K562 (cell line): ENCODE results near the gene TJAP1. TPM values are rescaled to one million over a fixed set of nuclear protein-coding genes. Genes with fewer than 3 reads are reported as not detected.

Experiments
- BHLHE40 ChIP-seq: IDR thresholded peaks from 2 replicates; pipeline ENCODE4 v1.6.1; 2011; ENCODE audit warnings: low read length, improper control_type of control experiment
- E4F1 ChIP-seq: fragments of 250-450 bp; sonication (Bioruptor Pico); IDR thresholded peaks from 2 replicates; pipeline ENCODE4 v1.5.0; 2021; ENCODE audit warnings: mild to moderate bottlenecking, borderline replicate concordance
- GABPB1 ChIP-seq: sonication (generic); formaldehyde crosslinking; IDR thresholded peaks from 2 replicates; pipeline ENCODE4 v1.8.0; 2022; ENCODE audit warnings: mild to moderate bottlenecking, missing genetic modification reagents
- HMG20B ChIP-seq: fragments of 250-450 bp; sonication (Bioruptor Pico); IDR thresholded peaks from 2 replicates; pipeline ENCODE4 v1.5.0; 2021; ENCODE audit warnings: mild to moderate bottlenecking
- IRF2 ChIP-seq: sonication (generic); formaldehyde crosslinking; IDR thresholded peaks from 2 replicates; pipeline ENCODE4 v1.8.1; 2022; ENCODE audit warnings: mild to moderate bottlenecking, missing genetic modification reagents
- MCM2 ChIP-seq: fragments of 450-650 bp; IDR thresholded peaks from 2 replicates; pipeline ENCODE4 v1.6.1; 2017; ENCODE audit warnings: low read depth, mild to moderate bottlenecking
- MYBL2 ChIP-seq, 2 experiments: fragments of 450-650 bp in 1 of 2; sonication (generic) in 1 of 2; formaldehyde crosslinking in 1 of 2; IDR thresholded peaks; 2 replicates each; pipeline versions ENCODE4 v1.6.1 to v1.8.1; 2017 to 2022; ENCODE audit warnings: borderline replicate concordance in 1 of 2, inconsistent platforms in 1 of 2, low read depth in 1 of 2, mild to moderate bottlenecking in 1 of 2, missing genetic modification reagents in 1 of 2, moderate library complexity in 1 of 2
- PPARD ChIP-seq: fragments of 250-450 bp; sonication (Bioruptor Pico); IDR thresholded peaks from 2 replicates; pipeline ENCODE4 v1.8.0; 2022; ENCODE audit warnings: inconsistent platforms, mild to moderate bottlenecking, moderate library complexity
- SNAPC5 ChIP-seq: fragments of 250-450 bp; sonication (Bioruptor Pico); IDR thresholded peaks from 2 replicates; pipeline ENCODE4 v1.8.0; 2021; ENCODE audit warnings: moderate library complexity, mild to moderate bottlenecking, inconsistent platforms
- TEAD1 ChIP-seq, 2 experiments: fragments of 450-650 bp in 1 of 2; sonication (generic) in 1 of 2; formaldehyde crosslinking; IDR thresholded peaks; 2 replicates each; pipeline versions ENCODE4 v1.4.0 to v1.8.0; 2020 to 2022; ENCODE audit warnings: mild to moderate bottlenecking in 2 of 2, missing genetic modification reagents in 1 of 2
- THRA ChIP-seq: fragments of 450-650 bp; IDR thresholded peaks from 2 replicates; pipeline ENCODE4 v1.6.1; 2017; ENCODE audit warnings: mild to moderate bottlenecking, moderate library complexity
- USF2 ChIP-seq: sonication (generic); formaldehyde crosslinking; IDR thresholded peaks from 2 replicates; pipeline ENCODE4 v1.5.0; 2020; ENCODE audit warnings: missing genetic modification reagents
- XRCC3 ChIP-seq: fragments of 450-650 bp; IDR thresholded peaks from 2 replicates; pipeline ENCODE4 v1.6.1; 2017; ENCODE audit warnings: mild to moderate bottlenecking, moderate library complexity
- YY1 ChIP-seq, 3 experiments: IDR thresholded peaks; 2 replicates each; pipeline ENCODE4 v1.6.1; 2011; ENCODE audit warnings: low read length in 2 of 3, mild to moderate bottlenecking in 2 of 3, moderate library complexity in 2 of 3, borderline replicate concordance in 1 of 3, control low read depth in 1 of 3, low read depth in 1 of 3; ENCODE audit not compliant: insufficient read depth in 3 of 3, insufficient replicate concordance in 2 of 3, control insufficient read depth in 1 of 3, insufficient read length in 1 of 3; ENCODE audit errors: extremely low read depth in 1 of 3
- ZBTB5 ChIP-seq: fragments of 450-650 bp; IDR thresholded peaks from 2 replicates; pipeline ENCODE4 v1.6.1; 2017; ENCODE audit warnings: antibody characterized with exemption
- ZNF263 ChIP-seq: sonication (generic); formaldehyde crosslinking; IDR thresholded peaks from 2 replicates; pipeline ENCODE4 v1.8.0; 2022; ENCODE audit warnings: mild to moderate bottlenecking, missing genetic modification reagents, borderline replicate concordance
- ZNF280A ChIP-seq: fragments of 450-650 bp; IDR thresholded peaks from 2 replicates; pipeline ENCODE4 v1.6.1; 2018; ENCODE audit warnings: mild to moderate bottlenecking, low read depth; ENCODE audit not compliant: partially characterized antibody
- polyA plus RNA-seq, 8 experiments: library from polyadenylated mRNA; depleted of rRNA in 4 of 8; stranded (reverse) in 5 of 8; unstranded in 3 of 8; fragments of >200 nt; fragmentation: Nextera tagmentation in 2 of 8; fragmentation: Illumina TruSeq in 1 of 8; extraction: Ambion mirVana in 2 of 8; extraction: Trizol in 1 of 8; gene quantifications; 2 replicates each; pipeline versions ENCODE4 v1.2.1 to v1.2.3, GENCODE V29; 2011 to 2014; ENCODE audit warnings: inconsistent platforms in 1 of 8, missing spikeins in 1 of 8
- total RNA-seq, 7 experiments: library from RNA; depleted of rRNA in 6 of 7; stranded (reverse); fragments of >200 nt in 6 of 7; fragmentation: Illumina TruSeq in 2 of 7; extraction: Trizol in 2 of 7; gene quantifications; 2 replicates each; pipeline versions ENCODE4 v1.2.1 to v1.2.3, GENCODE V29; 2011 to 2021; ENCODE audit warnings: low replicate concordance in 1 of 7

TJAP1 gene
- total and polyA plus RNA-seq, 9 of the 15 experiments (the other 6 are each of a cell fraction or from before 2014, with no cell fraction given): 0.06 to 35.8 (median 16.2) TPM

GRCh38 chr6:43506667-43507471 lies 29.5 kb downstream of the TJAP1 start (continued):
- TF ChIP-seq TEAD1 (CRISPR knock-in tag; IDR thresholded peaks at IDR 0.05): 0 out of 4 replicates have a peak, but pooled peaks of 1 of the 2 experiments have one; percentile 42
- TF ChIP-seq PPARD (CRISPR knock-in tag): no peak
- TF ChIP-seq YY1 (IDR thresholded peaks at IDR 0.05; ENCODE audit: borderline replicate concordance in 1 of 3, control insufficient read depth in 1 of 3, extremely low read depth in 1 of 3, insufficient read depth in 3 of 3, insufficient read length in 1 of 3, insufficient replicate concordance in 2 of 3, low read depth in 1 of 3, low read length in 2 of 3): peak in 1 of 3 experiments; percentile 33
- TF ChIP-seq BHLHE40: peak; percentile 54; the same call in 1 of the 2 replicates
- no peak for TF ChIP-seq E4F1 (CRISPR knock-in tag)
- no peak for TF ChIP-seq MCM2
- peak; percentile 16; the same call in 1 of the 2 replicates for TF ChIP-seq ZNF263 (CRISPR knock-in tag)
- peak; percentile 34; the same call in 1 of the 2 replicates for TF ChIP-seq GABPB1 (CRISPR knock-in tag)
- TF ChIP-seq SNAPC5 (CRISPR knock-in tag): no peak
- no peak for TF ChIP-seq USF2
- no peak for TF ChIP-seq XRCC3
- no peak for TF ChIP-seq IRF2 (CRISPR knock-in tag)
- no peak for TF ChIP-seq MYBL2 (IDR thresholded peaks at IDR 0.05; ENCODE audit: low read depth)
- no peak for TF ChIP-seq MYBL2 (CRISPR knock-in tag; IDR thresholded peaks at IDR 0.05; ENCODE audit: borderline replicate concordance)
- no peak for TF ChIP-seq HMG20B (CRISPR knock-in tag)
- no peak for TF ChIP-seq ZNF280A
- no peak for TF ChIP-seq THRA
- TF ChIP-seq ZBTB5: no peak
